Measurements from ENCODE around the gene NEDD4L. TPM values are rescaled to one million over a fixed set of nuclear protein-coding genes. Genes with fewer than 3 reads are reported as not detected.

NEDD4L gene
- total RNA-seq, 4 donors from 2014 or later: 32.5 to 65.6 (median 43.4) TPM

DNA sequence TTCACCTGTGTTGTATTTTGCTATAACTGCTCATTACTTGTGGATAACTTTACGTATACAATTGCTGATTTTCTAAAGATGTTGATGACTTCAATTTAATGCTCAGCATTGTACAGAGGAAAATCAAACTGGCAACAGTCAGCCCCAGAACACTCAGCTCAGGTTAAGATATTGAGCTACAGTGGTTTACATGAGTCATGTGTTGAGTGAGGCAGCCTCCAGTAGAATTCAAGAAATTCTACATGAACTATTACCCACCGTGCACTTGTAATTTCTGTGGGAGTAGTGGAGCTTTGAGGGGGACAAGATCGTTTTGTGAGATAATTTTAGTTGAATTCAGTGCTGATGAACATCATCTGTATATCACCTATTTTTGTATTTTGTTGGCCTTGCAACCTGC lies 292.6 kb downstream of the NEDD4L start:
- no peak for TF ChIP-seq CTCF (IDR thresholded peaks at IDR 0.05; ENCODE audit: low read depth)

DNA sequence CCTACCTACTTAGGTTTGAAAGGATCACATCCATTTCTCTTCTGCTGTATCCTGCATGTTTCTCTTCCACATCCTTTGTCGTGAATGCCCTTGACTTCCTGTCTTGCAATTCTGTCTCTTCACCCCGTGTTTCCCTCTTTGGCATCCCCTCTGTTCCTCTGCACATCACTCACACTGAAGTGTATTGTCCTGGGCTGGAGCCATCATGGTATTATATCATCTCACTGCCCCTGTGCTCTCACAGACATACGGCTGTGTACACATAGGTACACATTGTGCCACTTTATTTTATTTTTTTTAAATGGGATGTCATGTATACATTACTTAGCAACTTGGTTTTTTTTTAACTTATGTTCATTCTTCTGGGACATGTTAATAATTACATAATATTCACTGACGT lies 293.3 kb downstream of the NEDD4L start:
- TF ChIP-seq CTCF (IDR thresholded peaks at IDR 0.05; ENCODE audit: low read depth): no peak

- TF ChIP-seq CTCF (IDR thresholded peaks at IDR 0.05; ENCODE audit: low read depth): no peak
Observed at GRCh38 chr18:58337686-58338085, 293.7 kb downstream of the NEDD4L start.

GRCh38 chr18:58338141-58338540 lies 294.1 kb downstream of the NEDD4L start:
- TF ChIP-seq CTCF (IDR thresholded peaks at IDR 0.05; ENCODE audit: low read depth): no peak

DNA sequence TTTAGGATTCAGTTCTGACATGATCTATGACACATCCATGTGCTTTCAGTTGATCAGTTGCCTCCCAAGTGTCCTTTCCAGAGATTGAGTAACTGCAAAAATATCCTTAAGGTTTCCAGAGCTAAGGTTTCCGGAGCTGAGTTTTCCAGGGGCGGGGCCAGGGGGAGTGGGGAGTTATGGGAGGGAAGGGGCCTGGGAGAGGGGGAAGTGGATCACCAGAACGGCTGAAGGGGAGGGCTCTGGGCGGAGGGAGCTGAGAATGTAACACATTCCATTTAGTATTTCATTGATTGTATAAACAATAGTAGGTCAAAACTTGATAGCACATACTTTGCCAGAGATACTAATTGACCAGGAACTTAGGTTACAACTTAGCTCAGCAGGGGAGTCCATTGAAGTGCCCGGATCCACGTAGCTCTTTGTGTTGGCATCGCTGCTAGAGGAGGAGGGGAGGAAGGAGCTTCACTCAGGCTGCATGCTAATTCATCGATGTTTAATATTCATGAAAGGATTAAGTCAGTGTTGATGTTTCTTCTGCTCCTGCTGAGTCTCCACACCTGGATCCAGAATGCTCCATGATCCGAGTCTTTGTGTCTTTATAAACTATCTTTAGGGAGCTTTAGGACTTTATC lies 295.1 kb downstream of the NEDD4L start:
- no peak for TF ChIP-seq CTCF (IDR thresholded peaks at IDR 0.05; ENCODE audit: low read depth)

DNA sequence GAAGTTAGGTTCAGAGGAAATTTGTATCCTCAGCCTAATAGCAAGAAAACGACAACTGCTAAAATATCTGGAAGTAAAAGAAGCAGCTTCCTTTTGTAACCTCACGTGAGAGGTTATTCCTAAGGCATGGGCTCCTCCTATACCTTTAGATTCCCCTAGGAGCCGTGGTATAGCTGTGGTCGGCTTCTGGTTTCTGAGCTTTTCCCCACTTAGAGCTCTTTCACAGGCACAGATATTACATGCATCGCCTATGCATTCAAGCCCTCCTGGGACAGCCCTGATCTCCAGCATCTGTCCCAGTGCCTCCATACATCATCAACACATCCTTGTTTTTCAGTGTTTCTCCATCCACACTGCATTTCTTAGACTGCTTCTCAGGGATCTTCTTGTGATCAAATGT lies 295.9 kb downstream of the NEDD4L start:
- TF ChIP-seq CTCF (IDR thresholded peaks at IDR 0.05; ENCODE audit: low read depth): no peak

DNA sequence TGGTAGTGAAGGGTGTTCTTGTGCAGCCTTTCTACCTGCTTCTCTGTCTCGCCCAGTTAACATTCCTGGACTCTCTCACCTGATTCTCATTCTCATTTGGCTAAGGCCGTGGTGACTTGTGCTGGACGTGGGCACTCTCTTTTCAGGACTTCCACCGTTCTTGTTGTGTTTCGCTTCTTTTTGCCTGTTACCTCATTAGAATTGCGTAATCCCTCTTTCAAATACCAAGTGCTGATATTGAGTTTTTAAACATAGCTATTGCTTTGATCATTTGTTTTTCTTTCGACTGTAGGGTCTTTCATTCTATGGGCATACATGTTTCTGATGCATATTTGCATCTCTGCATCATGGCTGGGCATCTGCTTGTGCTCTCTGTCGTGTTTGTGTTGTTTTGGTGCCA lies 297.9 kb downstream of the NEDD4L start:
- TF ChIP-seq CTCF (IDR thresholded peaks at IDR 0.05; ENCODE audit: low read depth): no peak
